AG09319 (cell line): Measurements from ENCODE around the gene IFNL2.

Experiments
- DNase-seq: peaks from one replicate; pipeline ENCODE4 v3.0.0-alpha.2; 2010; ENCODE audit warnings: low read depth; ENCODE audit errors: extremely low read depth
- TF ChIP-seq, protein P1 (sequence below): IDR thresholded peaks from 2 replicates; pipeline ENCODE4 v1.5.1; 2011; ENCODE audit warnings: low read depth, mild to moderate bottlenecking, inconsistent platforms, low read length, moderate library complexity

IFNL2 gene

DNA sequence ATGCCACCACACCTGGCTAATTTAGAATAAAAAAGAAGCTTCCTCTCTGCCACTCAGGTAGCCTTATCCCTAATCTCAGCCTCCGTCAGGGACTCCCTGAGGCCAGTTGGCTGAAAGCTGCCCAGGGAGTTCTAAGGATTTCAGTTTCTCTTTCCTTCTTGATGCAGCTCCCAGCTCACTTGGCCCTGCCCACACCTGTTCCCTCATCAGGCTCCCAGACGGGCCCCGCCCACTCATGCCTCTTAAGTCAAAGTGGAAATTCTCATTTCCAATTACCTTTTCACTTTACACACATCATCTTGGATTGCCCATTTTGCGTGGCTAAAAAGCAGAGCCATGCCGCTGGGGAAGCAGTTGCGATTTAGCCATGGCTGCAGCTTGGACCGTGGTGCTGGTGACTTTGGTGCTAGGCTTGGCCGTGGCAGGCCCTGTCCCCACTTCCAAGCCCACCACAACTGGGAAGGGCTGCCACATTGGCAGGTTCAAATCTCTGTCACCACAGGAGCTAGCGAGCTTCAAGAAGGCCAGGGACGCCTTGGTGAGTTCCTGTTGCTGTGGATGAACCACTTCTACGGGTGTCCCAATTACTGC, 28.0 kb downstream of the IFNL2 start, which contains the start of gene IFNL1:
IFNL1 (plus strand) TSS at position 353 of the 591 bp plus-strand sequence; CDS start at position 368, 15 bp downstream.
- TF ChIP-seq, protein P1, sequence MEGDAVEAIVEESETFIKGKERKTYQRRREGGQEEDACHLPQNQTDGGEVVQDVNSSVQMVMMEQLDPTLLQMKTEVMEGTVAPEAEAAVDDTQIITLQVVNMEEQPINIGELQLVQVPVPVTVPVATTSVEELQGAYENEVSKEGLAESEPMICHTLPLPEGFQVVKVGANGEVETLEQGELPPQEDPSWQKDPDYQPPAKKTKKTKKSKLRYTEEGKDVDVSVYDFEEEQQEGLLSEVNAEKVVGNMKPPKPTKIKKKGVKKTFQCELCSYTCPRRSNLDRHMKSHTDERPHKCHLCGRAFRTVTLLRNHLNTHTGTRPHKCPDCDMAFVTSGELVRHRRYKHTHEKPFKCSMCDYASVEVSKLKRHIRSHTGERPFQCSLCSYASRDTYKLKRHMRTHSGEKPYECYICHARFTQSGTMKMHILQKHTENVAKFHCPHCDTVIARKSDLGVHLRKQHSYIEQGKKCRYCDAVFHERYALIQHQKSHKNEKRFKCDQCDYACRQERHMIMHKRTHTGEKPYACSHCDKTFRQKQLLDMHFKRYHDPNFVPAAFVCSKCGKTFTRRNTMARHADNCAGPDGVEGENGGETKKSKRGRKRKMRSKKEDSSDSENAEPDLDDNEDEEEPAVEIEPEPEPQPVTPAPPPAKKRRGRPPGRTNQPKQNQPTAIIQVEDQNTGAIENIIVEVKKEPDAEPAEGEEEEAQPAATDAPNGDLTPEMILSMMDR, result no peak
- no peak for DNase-seq

DNA sequence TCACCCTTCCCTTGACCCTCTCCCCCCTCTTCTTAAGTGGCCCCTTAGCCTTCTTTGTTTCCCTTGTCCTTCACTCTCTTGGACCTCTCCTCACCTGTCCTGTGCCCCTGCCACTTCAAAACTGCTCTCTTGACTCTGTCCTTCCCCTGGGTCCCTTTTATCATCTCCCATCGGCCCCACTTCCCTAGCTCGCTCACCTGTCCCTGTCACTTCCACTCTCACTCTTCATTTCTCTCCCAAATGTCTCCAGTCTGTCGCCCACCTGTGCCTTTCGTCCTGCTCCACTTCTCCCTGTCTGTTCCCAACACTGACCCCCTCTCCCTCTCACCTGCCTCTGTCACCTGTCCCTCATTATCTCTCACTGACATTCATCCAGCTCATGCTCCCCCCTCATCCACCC, 28.7 kb downstream of the IFNL2 start:
- TF ChIP-seq, protein P1, result no peak
- DNase-seq, result no peak

DNA sequence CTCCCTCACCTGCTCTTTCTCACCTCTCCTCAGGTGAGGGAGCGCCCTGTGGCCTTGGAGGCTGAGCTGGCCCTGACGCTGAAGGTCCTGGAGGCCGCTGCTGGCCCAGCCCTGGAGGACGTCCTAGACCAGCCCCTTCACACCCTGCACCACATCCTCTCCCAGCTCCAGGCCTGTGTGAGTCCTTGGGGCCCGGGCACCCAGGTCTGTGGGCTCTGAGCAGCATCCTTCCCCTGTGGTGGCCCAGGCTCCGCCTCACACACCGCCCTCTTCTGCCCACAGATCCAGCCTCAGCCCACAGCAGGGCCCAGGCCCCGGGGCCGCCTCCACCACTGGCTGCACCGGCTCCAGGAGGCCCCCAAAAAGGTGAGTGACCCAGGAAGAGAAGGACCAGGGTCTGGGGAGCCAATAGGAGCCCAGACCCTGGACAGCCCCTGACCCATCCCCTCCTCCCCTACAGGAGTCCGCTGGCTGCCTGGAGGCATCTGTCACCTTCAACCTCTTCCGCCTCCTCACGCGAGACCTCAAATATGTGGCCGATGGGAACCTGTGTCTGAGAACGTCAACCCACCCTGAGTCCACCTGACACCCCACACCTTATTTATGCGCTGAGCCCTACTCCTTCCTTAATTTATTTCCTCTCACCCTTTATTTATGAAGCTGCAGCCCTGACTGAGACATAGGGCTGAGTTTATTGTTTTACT, 29.9 kb downstream of the IFNL2 start:
- no peak for DNase-seq
- TF ChIP-seq, protein P1, result no peak

DNA sequence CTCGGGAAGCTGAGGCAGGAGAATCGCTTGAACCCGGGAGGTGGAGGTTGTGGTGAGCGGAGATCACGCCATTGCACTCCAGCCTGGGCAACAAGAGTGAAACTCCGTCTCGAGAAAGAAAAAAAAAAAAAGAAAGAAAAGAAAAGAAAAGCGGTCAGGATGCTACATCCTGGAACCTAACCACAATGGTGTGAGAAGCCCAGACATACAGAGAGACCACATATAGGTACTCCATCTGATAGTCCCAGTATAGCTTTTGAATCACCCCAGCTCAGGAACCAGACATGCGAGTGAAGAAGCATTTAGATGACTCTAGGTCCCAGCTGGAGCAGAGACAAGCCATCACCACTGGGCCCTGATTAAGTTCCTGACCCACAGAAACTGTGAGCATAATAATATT, 31.2 kb downstream of the IFNL2 start:
- TF ChIP-seq, protein P1, result no peak
- DNase-seq, result no peak

DNA sequence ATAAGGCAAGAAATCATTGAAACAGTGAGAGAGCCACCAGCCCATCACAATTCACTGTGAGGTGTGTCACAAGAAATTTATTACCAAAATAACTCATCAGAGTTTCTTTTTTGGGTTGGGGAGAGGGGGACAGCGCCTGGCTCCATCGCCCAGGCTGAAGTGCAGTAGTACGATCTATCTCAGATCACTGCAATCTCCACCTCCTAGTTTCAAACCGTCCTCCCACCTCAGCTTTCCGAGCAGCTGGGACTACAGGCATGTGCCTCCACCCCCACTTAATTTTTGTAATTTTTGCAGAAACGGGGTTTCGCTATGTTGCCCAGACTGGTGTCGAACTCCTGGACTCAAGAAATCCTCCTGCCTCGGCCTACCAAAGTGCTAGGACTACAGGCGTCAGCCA, 31.6 kb downstream of the IFNL2 start:
- DNase-seq, result no peak

DNA sequence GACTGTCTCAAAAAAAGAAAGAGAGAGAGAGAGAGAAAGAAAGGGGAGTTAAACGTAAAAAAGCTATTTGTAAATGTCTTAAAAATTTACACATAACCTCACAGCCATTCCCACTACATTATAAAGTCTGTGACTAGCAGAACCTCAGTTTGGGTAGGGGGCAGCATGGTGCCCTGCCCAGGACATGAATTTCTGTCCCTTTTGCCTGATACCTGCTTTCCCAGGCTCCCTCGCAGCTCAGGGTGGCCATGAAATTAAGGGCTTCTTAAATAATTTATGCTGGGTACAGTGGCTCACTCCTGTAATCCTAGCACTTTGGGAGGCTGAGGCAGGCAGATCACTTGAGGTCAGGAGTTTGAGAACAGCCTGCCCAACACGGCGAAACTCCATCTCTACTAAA, 32.8 kb downstream of the IFNL2 start:
- no peak for DNase-seq
- TF ChIP-seq, protein P1, result no peak

More for the DNA sequence above, 31.6 kb downstream of the IFNL2 start:
- TF ChIP-seq, protein P1, result no peak

DNA sequence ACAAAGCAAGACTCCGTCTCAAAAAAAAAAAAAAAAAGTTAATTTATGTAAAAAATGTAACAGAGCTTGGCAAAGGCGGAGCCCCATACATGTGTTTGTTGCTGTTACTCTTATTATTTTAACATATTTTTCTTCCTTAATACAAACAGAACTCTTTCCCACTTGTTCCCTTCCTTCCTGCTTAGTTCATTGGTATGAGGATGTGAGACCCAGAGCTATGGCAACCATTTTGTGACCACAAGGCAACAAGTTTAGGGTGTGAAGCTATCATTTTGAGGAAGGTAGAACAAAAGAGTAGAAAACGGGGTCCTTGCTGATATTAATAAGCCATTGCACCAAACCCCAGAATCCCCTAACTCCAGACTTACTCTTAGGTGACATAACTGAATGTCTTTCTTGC, 33.4 kb downstream of the IFNL2 start:
- DNase-seq, result no peak
- TF ChIP-seq, protein P1, result no peak
